NCI-H345 (cell line): ENCODE measurements around the gene KLHL1.

Experiments used
- DNase-seq: peaks from one replicate; lab custom pipeline; 2025; lab: John Stamatoyannopoulos, UW

KLHL1 gene

GRCh38 chr13:69872321-69873047, 235.8 kb downstream of the KLHL1 start:
- no peak for DNase-seq

- no peak for DNase-seq
Observed at GRCh38 chr13:69866555-69866954, 241.7 kb downstream of the KLHL1 start.

GRCh38 chr13:69857183-69857821, 250.9 kb downstream of the KLHL1 start:
- peak; percentile 71 for DNase-seq

- no peak for DNase-seq
Observed at GRCh38 chr13:69856331-69856730, 251.9 kb downstream of the KLHL1 start.

GRCh38 chr13:69828527-69828926, 279.7 kb downstream of the KLHL1 start:
- DNase-seq, result peak; percentile 26

- DNase-seq, result no peak
Observed at GRCh38 chr13:69820180-69820579, 288.1 kb downstream of the KLHL1 start.

GRCh38 chr13:69817333-69817869, 290.9 kb downstream of the KLHL1 start:
- no peak for DNase-seq

- no peak for DNase-seq
Observed at GRCh38 chr13:69809152-69809551, 299.1 kb downstream of the KLHL1 start.

GRCh38 chr13:69796256-69796655, 312.0 kb downstream of the KLHL1 start:
- no peak for DNase-seq

GRCh38 chr13:69793783-69794453, 314.3 kb downstream of the KLHL1 start:
- no peak for DNase-seq

- no peak for DNase-seq
Observed at GRCh38 chr13:69776937-69777336, 331.3 kb downstream of the KLHL1 start.

GRCh38 chr13:69769608-69770007, 338.6 kb downstream of the KLHL1 start:
- DNase-seq, result no peak

- DNase-seq, result no peak
Observed at GRCh38 chr13:69761581-69761980, 346.7 kb downstream of the KLHL1 start.

- DNase-seq, result no peak
Observed at GRCh38 chr13:69755101-69755500, 353.2 kb downstream of the KLHL1 start.

GRCh38 chr13:69751259-69751658, 357.0 kb downstream of the KLHL1 start:
- no peak for DNase-seq

GRCh38 chr13:69737129-69737935, 370.9 kb downstream of the KLHL1 start:
- DNase-seq, result no peak

- DNase-seq, result no peak
Observed at GRCh38 chr13:69721631-69722030, 386.6 kb downstream of the KLHL1 start.

GRCh38 chr13:69720278-69720983, 387.8 kb downstream of the KLHL1 start:
- no peak for DNase-seq

GRCh38 chr13:69706807-69707206, 401.4 kb downstream of the KLHL1 start:
- no peak for DNase-seq

- no peak for DNase-seq
Observed at GRCh38 chr13:69704311-69704710, 403.9 kb downstream of the KLHL1 start.

GRCh38 chr13:69690999-69691398, 417.3 kb downstream of the KLHL1 start:
- DNase-seq, result no peak
